GM10248 (cell line): Measurements from ENCODE around the gene FAM118A.
"Not testable (repeated sequence)": the region's sequence is repeated elsewhere in the genome, so short reads cannot be mapped to it uniquely, and the experiment has no call there.

ENCODE experiments used
- CTCF ChIA-PET: fragments of 300-600 bp; sonication (Branson Sonifier 250); formaldehyde crosslinking; extraction: SDS; loops from one replicate; lab custom pipeline; 2021; ENCODE audit warnings: antibody characterized with exemption; lab: Yijun Ruan, JAX
- POLR2A ChIA-PET: fragments of 350-650 bp; sonication (Branson Sonifier 250); formaldehyde crosslinking; extraction: SDS; loops from one replicate; lab custom pipeline; 2020; ENCODE audit warnings: antibody characterized with exemption; lab: Yijun Ruan, JAX
- DNase-seq: peaks from one replicate; pipeline ENCODE4 v3.0.0; 2012; ENCODE audit errors: extremely low spot score
- TF ChIP-seq, protein P1 (sequence below): IDR thresholded peaks from 2 replicates; pipeline ENCODE4 v1.5.1; 2012; ENCODE audit warnings: mild to moderate bottlenecking, low read depth; ENCODE audit errors: extremely low read depth, missing control alignments, control extremely low read depth

The FAM118A gene

DNA sequence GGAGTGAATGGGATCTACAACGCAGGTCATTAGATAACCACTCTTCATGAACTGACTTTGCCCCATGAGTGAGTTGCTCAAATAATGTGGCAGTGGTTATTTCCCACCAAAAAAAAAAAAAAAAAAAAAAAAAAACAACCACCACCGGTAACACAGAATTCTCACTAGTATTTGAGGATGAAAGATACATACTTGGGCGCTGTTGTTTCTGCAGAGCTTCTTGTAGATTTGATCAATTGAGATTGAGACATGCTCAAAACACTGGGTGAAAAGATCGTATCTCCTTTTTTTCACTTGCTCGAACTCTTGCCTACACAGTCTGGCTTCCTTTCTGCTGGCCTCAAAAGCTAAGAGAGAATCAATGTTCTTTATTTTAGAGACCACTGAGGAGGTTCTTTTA lies 44.1 kb downstream of the FAM118A start:
- DNase-seq = no peak
- CTCF ChIA-PET = no interaction called here
- POLR2A ChIA-PET = no interaction called here
- TF ChIP-seq, protein P1, sequence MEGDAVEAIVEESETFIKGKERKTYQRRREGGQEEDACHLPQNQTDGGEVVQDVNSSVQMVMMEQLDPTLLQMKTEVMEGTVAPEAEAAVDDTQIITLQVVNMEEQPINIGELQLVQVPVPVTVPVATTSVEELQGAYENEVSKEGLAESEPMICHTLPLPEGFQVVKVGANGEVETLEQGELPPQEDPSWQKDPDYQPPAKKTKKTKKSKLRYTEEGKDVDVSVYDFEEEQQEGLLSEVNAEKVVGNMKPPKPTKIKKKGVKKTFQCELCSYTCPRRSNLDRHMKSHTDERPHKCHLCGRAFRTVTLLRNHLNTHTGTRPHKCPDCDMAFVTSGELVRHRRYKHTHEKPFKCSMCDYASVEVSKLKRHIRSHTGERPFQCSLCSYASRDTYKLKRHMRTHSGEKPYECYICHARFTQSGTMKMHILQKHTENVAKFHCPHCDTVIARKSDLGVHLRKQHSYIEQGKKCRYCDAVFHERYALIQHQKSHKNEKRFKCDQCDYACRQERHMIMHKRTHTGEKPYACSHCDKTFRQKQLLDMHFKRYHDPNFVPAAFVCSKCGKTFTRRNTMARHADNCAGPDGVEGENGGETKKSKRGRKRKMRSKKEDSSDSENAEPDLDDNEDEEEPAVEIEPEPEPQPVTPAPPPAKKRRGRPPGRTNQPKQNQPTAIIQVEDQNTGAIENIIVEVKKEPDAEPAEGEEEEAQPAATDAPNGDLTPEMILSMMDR = no peak

DNA sequence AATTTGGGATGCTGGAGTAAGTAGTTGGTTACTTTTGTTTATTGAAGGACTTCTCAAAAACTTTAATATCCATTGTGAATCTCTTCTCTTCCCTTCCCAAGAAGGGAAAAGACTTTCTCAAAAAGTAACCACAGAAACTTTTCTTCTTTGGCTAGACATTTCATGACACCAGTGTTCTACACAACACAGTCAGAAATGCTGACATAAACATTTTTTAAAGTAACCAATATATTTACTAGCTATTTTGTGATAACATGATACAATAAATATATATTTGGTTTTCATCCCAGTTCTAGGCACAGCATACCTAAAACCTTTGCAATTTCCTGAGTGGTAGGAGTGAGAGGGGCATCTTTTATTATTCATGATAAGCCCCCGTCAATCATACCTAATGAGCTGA lies 47.8 kb downstream of the FAM118A start:
- ChIA-PET CTCF (interaction anchor here (0.8 to 1.3 kb wide), 3 partner anchors 16 to 23 kb away, joined by 3 read pairs; no protein-coding TSS in a partner anchor), POLR2A (no interaction called here)
- TF ChIP-seq, protein P1 = no peak
- no peak for DNase-seq

DNA sequence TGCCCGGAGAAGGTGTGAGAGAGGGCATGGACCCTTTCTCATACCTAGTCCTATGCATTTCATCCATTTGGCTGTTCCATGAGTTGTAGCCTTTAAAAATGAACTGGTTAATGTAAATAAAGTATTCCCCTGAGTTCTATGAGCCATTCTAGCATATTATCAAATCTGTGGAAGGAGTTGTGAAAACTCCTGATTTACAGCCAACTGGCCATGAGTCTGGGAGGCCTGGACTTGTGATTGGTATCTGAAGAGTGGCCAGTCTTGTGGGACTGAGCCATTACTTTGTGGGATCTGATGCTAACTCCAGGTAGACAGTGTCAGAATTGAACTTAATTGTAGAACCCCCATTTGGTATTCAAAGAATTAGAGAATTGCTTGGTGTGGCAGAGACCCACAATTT lies 48.4 kb downstream of the FAM118A start:
- CTCF ChIA-PET = interaction anchor here (1.3 kb wide), 2 partner anchors 16 kb away, joined by 3 read pairs; no protein-coding TSS in a partner anchor
- TF ChIP-seq, protein P1 = no peak
- POLR2A ChIA-PET = no interaction called here
- DNase-seq = no peak

DNA sequence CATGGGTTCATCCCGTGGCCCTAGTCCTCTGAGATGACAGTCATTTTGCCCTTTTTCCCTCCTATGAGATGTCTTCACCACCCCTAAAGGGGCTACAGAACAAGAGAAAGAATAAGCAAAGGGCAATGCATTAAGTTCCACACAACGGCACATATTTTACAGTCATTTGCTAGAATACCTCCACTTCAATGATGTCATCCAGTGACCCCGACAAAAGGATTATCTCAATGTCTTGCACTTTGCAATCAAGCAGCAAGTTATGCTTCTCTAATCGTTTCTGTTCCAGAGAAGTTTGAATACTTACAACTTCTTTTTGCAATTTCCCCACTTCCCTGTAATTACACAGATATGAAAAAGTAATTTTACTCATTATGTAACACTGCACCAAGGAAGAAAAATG lies 49.9 kb downstream of the FAM118A start:
- ChIA-PET POLR2A (no interaction called here), CTCF (no interaction called here)
- TF ChIP-seq, protein P1 = no peak
- no peak for DNase-seq

DNA sequence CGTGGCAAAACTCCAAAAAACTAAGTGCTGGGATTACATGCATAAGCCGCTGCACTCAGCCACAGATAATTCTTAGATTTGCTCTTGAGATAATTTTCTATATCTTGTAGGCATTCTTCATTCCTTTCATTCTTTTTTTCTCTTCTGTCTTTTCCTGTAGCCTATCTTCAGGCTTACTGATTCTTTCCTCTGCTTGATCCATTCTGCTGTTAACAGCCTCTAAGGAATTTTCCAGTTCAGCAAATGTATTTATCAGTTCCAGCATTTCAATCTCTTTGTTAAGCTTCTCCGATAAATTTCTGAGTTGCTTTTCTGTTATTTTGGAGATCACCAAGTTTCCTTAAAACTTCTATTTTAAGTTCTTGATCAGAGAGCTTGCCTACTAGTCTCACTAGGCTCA lies 57.0 kb downstream of the FAM118A start:
- POLR2A ChIA-PET = no interaction called here
- TF ChIP-seq, protein P1 = no peak
- CTCF ChIA-PET = interaction anchor here (1.0 kb wide), 1 partner anchor 11 kb away, joined by 3 read pairs; no protein-coding TSS in a partner anchor
- DNase-seq = no peak

DNA sequence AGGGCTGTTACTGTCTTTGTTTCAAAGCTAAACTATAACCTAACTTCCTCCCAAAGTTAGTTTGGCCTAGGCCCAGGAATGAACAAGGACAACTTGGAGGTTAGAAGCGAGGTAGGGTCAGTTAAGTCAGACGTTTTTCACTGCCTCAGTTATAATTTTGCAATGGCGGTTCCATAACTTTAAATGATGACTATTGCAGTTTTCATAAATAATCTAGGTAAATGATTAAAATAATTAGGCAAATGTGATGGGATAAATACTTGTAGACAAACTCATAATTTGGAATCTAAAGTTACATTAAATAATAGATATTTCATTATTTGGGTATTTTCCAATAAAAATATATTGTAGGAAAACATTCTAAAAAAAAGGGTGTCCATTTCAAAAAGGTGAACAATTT lies 63.9 kb downstream of the FAM118A start:
- DNase-seq, POLR2A ChIA-PET: not testable (repeated sequence)
- CTCF ChIA-PET = interaction anchor here (1.7 kb wide), 1 partner anchor 16 kb away, joined by 3 read pairs; no protein-coding TSS in a partner anchor

DNA sequence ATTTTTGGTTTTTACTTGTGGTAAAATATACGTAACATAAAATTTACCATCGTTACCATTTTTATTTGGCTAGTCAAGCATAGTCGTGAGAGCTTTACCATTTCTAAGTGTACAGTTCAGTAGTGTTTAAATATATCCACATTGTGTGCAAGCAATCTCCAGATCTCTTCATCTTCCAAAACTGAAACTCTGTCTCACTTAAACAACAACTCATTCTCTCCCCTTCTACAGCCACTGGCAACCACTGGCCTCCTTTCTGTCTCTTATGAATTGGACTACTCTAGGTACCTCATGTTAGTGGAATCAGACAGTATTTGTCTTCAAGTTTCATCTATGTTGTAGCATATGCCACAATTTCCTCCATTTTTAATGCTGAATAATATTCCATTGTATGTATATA lies 66.3 kb downstream of the FAM118A start:
- TF ChIP-seq, protein P1 = no peak
- ChIA-PET CTCF (interaction anchor here (1.4 to 1.6 kb wide), 2 partner anchors 9 to 12 kb away, joined by 3 read pairs; no protein-coding TSS in a partner anchor), POLR2A (no interaction called here)
- no peak for DNase-seq
